Skeletal muscle satellite cell (primary cell): ENCODE data around the gene RAB4B.

ENCODE experiments used
- H3K27me3 ChIP-seq: 2 replicates; pipeline ENCODE4 v1.7.0; 2013; ENCODE audit warnings: low read length; ENCODE audit not compliant: control insufficient read depth, insufficient read depth
- H3K36me3 ChIP-seq: 2 replicates; pipeline ENCODE4 v1.7.0; 2013; ENCODE audit warnings: mild to moderate bottlenecking, control low read depth, low read length; ENCODE audit not compliant: insufficient read depth
- H3K4me1 ChIP-seq: 2 replicates; pipeline ENCODE4 v1.7.0; 2013; ENCODE audit warnings: low read length; ENCODE audit not compliant: control insufficient read depth, insufficient read depth
- H3K4me2 ChIP-seq: 2 replicates; pipeline ENCODE4 v1.7.0; 2013; ENCODE audit warnings: mild to moderate bottlenecking, low read length
- H3K4me3 ChIP-seq: 2 replicates; pipeline ENCODE4 v1.7.0; 2013; ENCODE audit warnings: low read length
- H3K9ac ChIP-seq: 2 replicates; pipeline ENCODE4 v1.7.0; 2013; ENCODE audit warnings: mild to moderate bottlenecking, low read depth, low read length, moderate library complexity
- H3K9me3 ChIP-seq: replicated peaks from 2 replicates; pipeline ENCODE4 v1.7.0; 2013; ENCODE audit warnings: mild to moderate bottlenecking, control low read depth, low read length

The RAB4B gene

DNA sequence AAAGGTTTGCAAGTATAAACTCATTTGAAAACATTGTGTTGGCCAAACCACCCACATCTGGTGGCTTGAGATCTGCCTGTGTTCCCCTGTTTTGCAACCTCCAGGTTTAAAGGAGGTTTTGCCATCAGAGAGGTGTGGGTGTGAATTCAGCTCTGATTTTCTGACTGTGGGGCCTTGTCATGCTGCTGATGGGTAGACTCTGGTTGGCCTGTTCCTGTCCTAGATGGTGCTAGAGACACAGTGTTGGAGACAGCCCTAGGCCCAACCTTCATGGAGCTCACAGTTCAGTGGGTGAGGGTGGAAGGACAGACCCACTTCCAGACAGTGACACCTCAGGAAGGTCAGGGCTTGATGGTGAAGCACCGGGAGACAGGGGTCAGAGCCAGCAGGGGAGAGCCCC lies 7.5 kb downstream of the RAB4B start:
- no peaks in the 10 kb centered on the region for H3K27me3 ChIP-seq
- H3K4me2 ChIP-seq: no peak overlapping the region
- H3K9me3 ChIP-seq: no peaks in the 10 kb centered on the region
- H3K36me3 ChIP-seq: peaks cover 6% of the 10 kb centered on the region
- H3K4me3 ChIP-seq: no peak overlapping the region
- no peaks in the 10 kb centered on the region for H3K4me1 ChIP-seq
- H3K9ac ChIP-seq: no peak overlapping the region

DNA sequence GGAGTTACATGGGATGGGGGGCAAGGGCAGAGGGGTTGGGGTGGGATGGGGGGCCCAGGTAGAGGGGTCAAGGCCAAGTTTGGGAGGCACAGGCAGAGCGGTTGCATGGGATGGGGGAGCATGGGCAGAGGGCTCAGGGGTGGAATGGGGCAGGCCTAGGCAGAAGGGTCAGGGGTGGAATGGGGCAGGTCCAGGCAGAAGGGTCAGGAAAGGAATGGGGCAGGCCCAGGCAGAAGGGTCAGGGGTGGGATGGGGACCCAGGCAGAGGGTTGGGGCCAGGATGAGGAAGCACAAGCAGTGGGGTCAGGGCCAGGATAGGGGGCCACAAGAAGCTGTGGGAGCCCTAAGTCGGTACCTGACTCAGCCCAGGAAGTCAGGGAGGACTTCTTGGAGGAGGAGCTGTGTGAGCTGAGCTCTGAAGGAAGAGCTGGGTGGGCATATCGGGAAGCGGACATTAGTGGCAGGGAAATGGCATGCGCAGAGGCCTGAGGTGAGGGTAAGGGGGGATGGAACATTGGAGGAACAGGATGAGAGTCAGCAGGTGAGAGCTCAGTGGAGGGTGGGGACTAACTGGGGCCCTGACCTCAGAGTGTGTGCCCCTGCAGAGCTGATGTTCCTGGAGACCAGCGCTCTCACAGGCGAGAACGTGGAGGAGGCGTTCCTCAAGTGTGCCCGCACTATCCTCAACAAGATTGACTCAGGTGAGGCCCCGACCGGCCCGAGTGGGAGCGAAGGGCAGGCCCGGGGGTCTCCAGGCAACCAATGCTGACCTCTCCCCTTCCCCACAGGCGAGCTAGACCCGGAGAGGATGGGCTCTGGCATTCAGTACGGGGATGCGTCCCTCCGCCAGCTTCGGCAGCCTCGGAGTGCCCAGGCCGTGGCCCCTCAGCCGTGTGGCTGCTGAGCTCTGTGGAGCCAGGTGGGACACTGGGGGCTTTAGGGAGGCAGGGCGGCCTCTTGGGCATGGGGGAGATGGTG lies 8.3 kb downstream of the RAB4B start:
- Histone ChIP-seq H3K4me3 (no peak overlapping the region), H3K27me3 (no peaks in the 10 kb centered on the region), H3K9me3 (no peaks in the 10 kb centered on the region), H3K4me1 (no peaks in the 10 kb centered on the region), H3K4me2 (no peak overlapping the region), H3K36me3 (peaks cover 6% of the 10 kb centered on the region), H3K9ac (no peak overlapping the region)

DNA sequence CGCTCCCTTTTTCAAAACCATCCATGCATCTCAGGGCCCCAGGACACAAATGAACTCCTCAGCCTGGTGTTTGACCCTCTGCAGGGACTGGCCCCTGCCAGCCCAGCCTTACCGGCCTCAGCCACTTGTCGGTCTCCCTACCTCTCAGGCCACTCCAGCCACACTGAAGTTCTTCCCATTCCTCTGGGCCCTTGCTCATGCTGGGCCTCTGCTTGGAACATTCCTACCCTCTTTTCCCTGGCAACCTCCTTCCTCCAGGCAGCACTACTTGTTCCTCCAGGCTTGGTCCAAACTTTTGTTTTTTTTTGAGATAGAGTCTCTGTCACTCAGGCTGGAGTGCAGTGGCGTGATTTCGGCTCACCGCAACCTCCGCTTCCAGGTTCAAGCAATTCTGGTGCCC lies 13.3 kb downstream of the RAB4B start:
- H3K27me3 ChIP-seq: no peaks in the 10 kb centered on the region
- H3K4me3 ChIP-seq: no peak overlapping the region
- H3K4me2 ChIP-seq: no peak overlapping the region
- H3K36me3 ChIP-seq: peaks cover 6% of the 10 kb centered on the region
- H3K4me1 ChIP-seq: no peaks in the 10 kb centered on the region
- no peaks in the 10 kb centered on the region for H3K9me3 ChIP-seq
- H3K9ac ChIP-seq: no peak overlapping the region

- Histone ChIP-seq H3K9ac (no peak overlapping the region), H3K4me1 (no peaks in the 10 kb centered on the region), H3K36me3 (no peaks in the 10 kb centered on the region), H3K4me2 (no peak overlapping the region), H3K27me3 (no peaks in the 10 kb centered on the region), H3K9me3 (no peaks in the 10 kb centered on the region), H3K4me3 (no peak overlapping the region)
Measured at GRCh38 chr19:40791996-40792395, 13.9 kb downstream of the RAB4B start.

DNA sequence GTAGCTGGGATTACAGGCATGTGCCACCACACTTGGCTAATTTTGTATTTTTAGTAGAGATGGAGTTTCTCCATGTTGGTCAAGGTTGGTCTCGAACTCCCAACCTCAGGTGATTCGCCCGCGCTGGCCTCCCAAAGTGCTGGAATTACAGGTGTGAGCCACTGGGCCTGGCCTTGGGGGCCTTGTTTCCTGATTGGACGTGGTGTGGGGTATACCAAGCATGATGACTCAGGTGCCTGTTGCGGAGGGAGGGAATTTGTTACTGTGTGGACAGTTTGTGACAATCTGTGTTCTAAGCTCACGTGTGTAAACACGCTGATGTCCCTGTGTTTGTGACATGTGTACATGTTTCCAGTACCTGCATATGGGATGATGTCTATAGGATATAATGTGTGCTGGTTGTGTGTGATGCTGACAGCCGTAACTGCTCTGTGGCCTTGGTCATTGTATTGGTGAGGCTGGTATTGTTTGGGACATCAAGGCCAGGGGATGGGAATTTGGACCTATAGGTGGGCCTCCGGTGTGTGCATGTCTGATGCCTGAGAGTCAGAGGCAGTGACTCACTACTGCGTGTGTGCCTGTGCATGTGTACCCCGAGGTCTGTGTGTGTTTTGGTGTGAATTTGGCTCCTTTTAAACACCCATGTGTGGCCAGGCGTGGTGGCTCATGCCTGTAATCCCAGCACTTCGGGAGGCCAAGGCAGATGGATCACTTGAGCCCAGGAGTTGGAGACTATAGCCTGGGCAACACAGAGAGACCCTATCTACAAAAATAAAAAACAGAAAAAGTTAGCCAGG lies 19.3 kb downstream of the RAB4B start:
- no peaks in the 10 kb centered on the region for H3K9me3 ChIP-seq
- no peaks in the 10 kb centered on the region for H3K27me3 ChIP-seq
- peaks cover 30% of the 10 kb centered on the region for H3K4me1 ChIP-seq
- H3K4me3 ChIP-seq: peak overlapping the region; percentile 98
- peaks cover 22% of the 10 kb centered on the region for H3K36me3 ChIP-seq
- H3K9ac ChIP-seq: peak overlapping the region; percentile 75
- H3K4me2 ChIP-seq: no peak overlapping the region

DNA sequence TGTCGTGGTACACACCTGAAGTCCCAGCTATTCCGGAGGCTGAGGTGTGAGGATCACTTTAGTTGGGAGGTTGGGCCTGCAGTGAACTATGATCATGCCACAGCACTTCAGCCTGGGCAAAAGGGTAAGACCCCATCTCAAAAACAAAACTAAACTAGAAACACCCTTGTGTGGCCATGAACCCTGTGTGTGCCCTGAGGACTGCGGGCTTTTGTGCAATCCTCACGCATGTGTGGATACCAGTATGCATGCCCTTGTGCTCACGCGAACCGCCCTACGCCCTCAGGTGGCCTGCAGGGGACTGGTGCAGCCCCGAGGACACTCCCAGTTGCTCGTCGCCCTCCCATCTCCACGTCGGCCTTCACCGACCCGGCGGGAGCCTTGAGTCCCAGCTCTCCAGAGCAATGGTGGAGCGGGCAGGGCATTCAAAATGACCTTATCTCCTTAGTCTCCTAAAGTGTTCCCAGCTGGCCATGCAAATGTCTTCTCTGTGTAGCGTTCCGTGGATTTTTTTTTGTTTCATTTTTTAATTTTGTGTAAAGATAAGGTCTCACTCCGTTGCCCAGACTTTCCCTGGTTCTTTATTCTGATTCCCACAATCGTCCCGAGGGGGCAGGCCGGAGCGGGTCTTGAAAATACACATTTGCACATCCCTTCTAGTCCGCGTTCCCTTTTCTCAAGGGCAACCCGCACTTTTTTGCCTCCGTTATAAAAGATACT lies 20.1 kb downstream of the RAB4B start:
- Histone ChIP-seq H3K36me3 (peaks cover 29% of the 10 kb centered on the region), H3K4me3 (peak overlapping the region; percentile 98), H3K27me3 (no peaks in the 10 kb centered on the region), H3K9ac (peak overlapping the region; percentile 75), H3K4me2 (peak overlapping the region; percentile 86), H3K4me1 (peaks cover 37% of the 10 kb centered on the region), H3K9me3 (no peaks in the 10 kb centered on the region)

- H3K9ac ChIP-seq: peak within 1 kb of the TSS; percentile 94
- peaks cover 37% of the 10 kb centered on the region for H3K36me3 ChIP-seq
- H3K9me3 ChIP-seq: no peaks in the 10 kb centered on the region
- no peaks in the 10 kb centered on the region for H3K27me3 ChIP-seq
- peak within 1 kb of the TSS; percentile 95 for H3K4me2 ChIP-seq
- H3K4me1 ChIP-seq: peaks cover 44% of the 10 kb centered on the region
- H3K4me3 ChIP-seq: peak within 1 kb of the TSS; percentile 98
Measured at GRCh38 chr19:40798683-40799557, 20.9 kb downstream of the RAB4B start, which contains the start of gene EGLN2. Gene EGLN2, plus strand, starts transcription at chr19:40799191. Its CDS starts 1,382 bp downstream, at chr19:40800573.

- Histone ChIP-seq H3K4me2 (peak overlapping the region; percentile 95), H3K9me3 (no peaks in the 10 kb centered on the region), H3K9ac (peak overlapping the region; percentile 94), H3K4me1 (peaks cover 49% of the 10 kb centered on the region), H3K4me3 (peak overlapping the region; percentile 98), H3K27me3 (no peaks in the 10 kb centered on the region), H3K36me3 (peaks cover 45% of the 10 kb centered on the region)
Measured at GRCh38 chr19:40799558-40800338, 21.7 kb downstream of the RAB4B start.

DNA sequence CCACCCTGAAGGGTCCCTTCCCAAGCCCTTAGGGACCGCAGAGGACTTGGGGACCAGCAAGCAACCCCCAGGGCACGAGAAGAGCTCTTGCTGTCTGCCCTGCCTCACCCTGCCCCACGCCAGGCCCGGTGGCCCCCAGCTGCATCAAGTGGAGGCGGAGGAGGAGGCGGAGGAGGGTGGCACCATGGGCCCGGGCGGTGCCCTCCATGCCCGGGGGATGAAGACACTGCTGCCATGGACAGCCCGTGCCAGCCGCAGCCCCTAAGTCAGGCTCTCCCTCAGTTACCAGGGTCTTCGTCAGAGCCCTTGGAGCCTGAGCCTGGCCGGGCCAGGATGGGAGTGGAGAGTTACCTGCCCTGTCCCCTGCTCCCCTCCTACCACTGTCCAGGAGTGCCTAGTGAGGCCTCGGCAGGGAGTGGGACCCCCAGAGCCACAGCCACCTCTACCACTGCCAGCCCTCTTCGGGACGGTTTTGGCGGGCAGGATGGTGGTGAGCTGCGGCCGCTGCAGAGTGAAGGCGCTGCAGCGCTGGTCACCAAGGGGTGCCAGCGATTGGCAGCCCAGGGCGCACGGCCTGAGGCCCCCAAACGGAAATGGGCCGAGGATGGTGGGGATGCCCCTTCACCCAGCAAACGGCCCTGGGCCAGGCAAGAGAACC lies 22.4 kb downstream of the RAB4B start:
- H3K4me2 ChIP-seq: peak overlapping the region; percentile 95
- H3K4me1 ChIP-seq: peaks cover 53% of the 10 kb centered on the region
- H3K9ac ChIP-seq: peak overlapping the region; percentile 94
- no peaks in the 10 kb centered on the region for H3K9me3 ChIP-seq
- H3K4me3 ChIP-seq: peak overlapping the region; percentile 98
- no peaks in the 10 kb centered on the region for H3K27me3 ChIP-seq
- H3K36me3 ChIP-seq: peaks cover 51% of the 10 kb centered on the region
